ENCODE results near the gene NFKBIL1.

NFKBIL1 gene

DNA sequence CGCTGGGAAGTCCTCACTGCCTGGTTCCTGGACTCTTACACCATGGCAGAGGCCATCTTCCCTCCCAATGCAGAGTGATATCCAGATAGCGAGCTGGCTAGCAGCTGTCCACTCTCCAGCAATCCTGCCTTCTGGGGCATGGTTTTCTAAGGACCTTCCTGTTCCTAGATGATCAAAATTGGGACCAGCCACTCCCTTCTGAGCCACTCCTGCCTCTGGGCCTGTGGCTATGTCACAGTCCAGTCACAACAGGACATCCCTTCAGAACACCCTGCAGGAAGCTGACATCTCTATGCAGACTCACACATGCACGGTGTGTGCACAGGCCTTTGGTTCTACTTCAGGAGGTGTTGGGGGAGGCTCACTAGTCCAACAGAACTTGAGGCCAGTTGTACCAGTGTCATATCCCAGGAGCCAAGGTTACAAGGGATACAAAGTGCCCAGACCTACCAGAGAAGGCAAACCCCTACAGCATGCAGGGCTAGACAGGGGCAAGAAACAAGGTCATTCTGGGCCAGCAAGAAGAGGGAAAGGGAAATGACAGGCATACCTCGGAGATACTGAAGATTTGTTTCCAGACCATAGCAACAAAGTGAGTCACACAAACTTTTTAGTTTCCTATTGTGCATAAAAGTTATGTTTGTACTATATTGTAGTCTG, 21.3 kb upstream of the NFKBIL1 start:
- no peak for TF ChIP-seq USF1 (IDR thresholded peaks at IDR 0.05)
- TF ChIP-seq EGR1 (IDR thresholded peaks at IDR 0.05): no peak
- TF ChIP-seq TAF1 (IDR thresholded peaks at IDR 0.05; ENCODE audit: low read depth): no peak
- no peak for TF ChIP-seq EP300 (IDR thresholded peaks at IDR 0.05; ENCODE audit: borderline replicate concordance)
- TF ChIP-seq NFIC (IDR thresholded peaks at IDR 0.05): no peak
- TF ChIP-seq TEAD4 (IDR thresholded peaks at IDR 0.05): no peak
- no peak for TF ChIP-seq YY1 (IDR thresholded peaks at IDR 0.05; ENCODE audit: low read depth)
- no peak for TF ChIP-seq MAX (IDR thresholded peaks at IDR 0.05)
- no peak for TF ChIP-seq FOXM1 (IDR thresholded peaks at IDR 0.05; ENCODE audit: borderline replicate concordance, low read depth)
- no peak for TF ChIP-seq CREB1 (IDR thresholded peaks at IDR 0.05; ENCODE audit: low read depth)

DNA sequence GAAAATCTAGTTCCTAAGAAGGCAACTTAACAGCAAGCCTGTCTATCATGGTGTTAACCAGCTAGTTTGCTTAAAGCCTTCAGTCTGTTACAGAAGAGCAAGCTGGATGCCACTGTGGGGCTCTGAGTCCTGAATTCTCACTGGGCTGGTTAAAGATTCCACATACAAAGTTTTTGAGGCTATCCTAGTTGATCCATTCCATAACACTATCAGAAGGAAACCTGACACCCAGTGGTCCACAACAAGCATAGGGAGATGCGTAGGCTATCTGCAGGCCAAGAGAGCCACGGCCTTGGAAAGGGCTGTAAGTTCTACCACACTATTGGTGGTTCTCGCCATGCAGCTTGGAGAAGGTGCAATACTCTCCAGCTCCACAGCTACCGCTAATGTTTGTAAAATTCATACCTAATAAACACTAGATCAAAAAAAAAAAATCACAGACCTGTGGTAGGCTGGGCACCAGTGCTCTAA, 19.1 kb upstream of the NFKBIL1 start:
- TF ChIP-seq YY1 (IDR thresholded peaks at IDR 0.05; ENCODE audit: low read depth): no peak

- TF ChIP-seq CREB1 (IDR thresholded peaks at IDR 0.05; ENCODE audit: low read depth) (no peak), TAF1 (IDR thresholded peaks at IDR 0.05; ENCODE audit: low read depth) (no peak), NFIC (IDR thresholded peaks at IDR 0.05) (no peak), TEAD4 (IDR thresholded peaks at IDR 0.05) (no peak), ZBTB7A (IDR thresholded peaks at IDR 0.05; ENCODE audit: low read depth) (no peak), EGR1 (IDR thresholded peaks at IDR 0.05) (no peak), REST (IDR thresholded peaks at IDR 0.05; ENCODE audit: low read depth) (no peak), USF1 (IDR thresholded peaks at IDR 0.05) (no peak), MAX (IDR thresholded peaks at IDR 0.05) (no peak), FOXM1 (IDR thresholded peaks at IDR 0.05; ENCODE audit: borderline replicate concordance, low read depth) (no peak), RAD21 (IDR thresholded peaks at IDR 0.05; ENCODE audit: low read depth) (no peak), TCF12 (IDR thresholded peaks at IDR 0.05; ENCODE audit: low read depth) (no peak), EP300 (IDR thresholded peaks at IDR 0.05; ENCODE audit: borderline replicate concordance) (no peak), CEBPB (IDR thresholded peaks at IDR 0.05) (no peak)
Observed at GRCh38 chr6:31528821-31529328, 18.5 kb upstream of the NFKBIL1 start, which contains the start of gene MCCD1. Gene MCCD1, plus strand, starts transcription at chr6:31528962. Its CDS starts 53 bp downstream, at chr6:31529015.

- no peak for TF ChIP-seq CEBPB (IDR thresholded peaks at IDR 0.05)
- TF ChIP-seq FOXM1 (IDR thresholded peaks at IDR 0.05; ENCODE audit: borderline replicate concordance, low read depth): no peak
- no peak for TF ChIP-seq RAD21 (IDR thresholded peaks at IDR 0.05; ENCODE audit: low read depth)
- TF ChIP-seq NFIC (IDR thresholded peaks at IDR 0.05): no peak
- TF ChIP-seq USF1 (IDR thresholded peaks at IDR 0.05): no peak
- no peak for TF ChIP-seq TEAD4 (IDR thresholded peaks at IDR 0.05)
- TF ChIP-seq TCF12 (IDR thresholded peaks at IDR 0.05; ENCODE audit: low read depth): no peak
- TF ChIP-seq YY1 (IDR thresholded peaks at IDR 0.05; ENCODE audit: low read depth): no peak
- no peak for TF ChIP-seq TAF1 (IDR thresholded peaks at IDR 0.05; ENCODE audit: low read depth)
Observed at GRCh38 chr6:31529329-31530150, 17.9 kb upstream of the NFKBIL1 start.

DNA sequence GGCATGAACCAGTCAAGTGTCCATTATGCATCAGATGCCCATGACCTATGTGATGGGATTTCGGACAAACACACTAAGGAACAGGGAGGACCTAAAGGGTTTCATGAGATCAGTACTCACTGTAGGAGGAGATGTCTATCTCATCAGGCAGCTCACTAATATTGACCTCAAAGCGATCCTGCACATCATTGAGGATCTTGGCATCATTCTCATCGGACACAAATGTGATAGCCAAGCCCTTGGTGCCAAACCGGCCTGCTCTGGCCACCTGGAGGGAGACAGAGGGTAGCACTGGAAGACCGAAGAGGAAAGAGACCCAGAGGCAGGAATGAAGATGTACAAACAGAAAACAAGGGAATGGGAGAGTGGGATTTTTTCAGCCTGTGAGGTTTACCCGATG, 16.7 kb upstream of the NFKBIL1 start:
- TF ChIP-seq EGR1 (IDR thresholded peaks at IDR 0.05) (no peak), TEAD4 (IDR thresholded peaks at IDR 0.05) (no peak), FOXM1 (IDR thresholded peaks at IDR 0.05; ENCODE audit: borderline replicate concordance, low read depth) (no peak), TCF12 (IDR thresholded peaks at IDR 0.05; ENCODE audit: low read depth) (no peak), TAF1 (IDR thresholded peaks at IDR 0.05; ENCODE audit: low read depth) (no peak), MAX (IDR thresholded peaks at IDR 0.05) (no peak), NFIC (IDR thresholded peaks at IDR 0.05) (no peak), ZBTB7A (IDR thresholded peaks at IDR 0.05; ENCODE audit: low read depth) (no peak), CREB1 (IDR thresholded peaks at IDR 0.05; ENCODE audit: low read depth) (no peak), CEBPB (IDR thresholded peaks at IDR 0.05) (no peak), USF1 (IDR thresholded peaks at IDR 0.05) (no peak)

- TF ChIP-seq TEAD4 (IDR thresholded peaks at IDR 0.05) (no peak), ZBTB7A (IDR thresholded peaks at IDR 0.05; ENCODE audit: low read depth) (no peak), TCF12 (IDR thresholded peaks at IDR 0.05; ENCODE audit: low read depth) (no peak), CEBPB (IDR thresholded peaks at IDR 0.05) (no peak), EGR1 (IDR thresholded peaks at IDR 0.05) (no peak), CREB1 (IDR thresholded peaks at IDR 0.05; ENCODE audit: low read depth) (no peak)
Observed at GRCh38 chr6:31531162-31531561, 16.2 kb upstream of the NFKBIL1 start.
